ENCODE results near the gene IL17D.

The IL17D gene, protein sequence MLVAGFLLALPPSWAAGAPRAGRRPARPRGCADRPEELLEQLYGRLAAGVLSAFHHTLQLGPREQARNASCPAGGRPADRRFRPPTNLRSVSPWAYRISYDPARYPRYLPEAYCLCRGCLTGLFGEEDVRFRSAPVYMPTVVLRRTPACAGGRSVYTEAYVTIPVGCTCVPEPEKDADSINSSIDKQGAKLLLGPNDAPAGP

DNA sequence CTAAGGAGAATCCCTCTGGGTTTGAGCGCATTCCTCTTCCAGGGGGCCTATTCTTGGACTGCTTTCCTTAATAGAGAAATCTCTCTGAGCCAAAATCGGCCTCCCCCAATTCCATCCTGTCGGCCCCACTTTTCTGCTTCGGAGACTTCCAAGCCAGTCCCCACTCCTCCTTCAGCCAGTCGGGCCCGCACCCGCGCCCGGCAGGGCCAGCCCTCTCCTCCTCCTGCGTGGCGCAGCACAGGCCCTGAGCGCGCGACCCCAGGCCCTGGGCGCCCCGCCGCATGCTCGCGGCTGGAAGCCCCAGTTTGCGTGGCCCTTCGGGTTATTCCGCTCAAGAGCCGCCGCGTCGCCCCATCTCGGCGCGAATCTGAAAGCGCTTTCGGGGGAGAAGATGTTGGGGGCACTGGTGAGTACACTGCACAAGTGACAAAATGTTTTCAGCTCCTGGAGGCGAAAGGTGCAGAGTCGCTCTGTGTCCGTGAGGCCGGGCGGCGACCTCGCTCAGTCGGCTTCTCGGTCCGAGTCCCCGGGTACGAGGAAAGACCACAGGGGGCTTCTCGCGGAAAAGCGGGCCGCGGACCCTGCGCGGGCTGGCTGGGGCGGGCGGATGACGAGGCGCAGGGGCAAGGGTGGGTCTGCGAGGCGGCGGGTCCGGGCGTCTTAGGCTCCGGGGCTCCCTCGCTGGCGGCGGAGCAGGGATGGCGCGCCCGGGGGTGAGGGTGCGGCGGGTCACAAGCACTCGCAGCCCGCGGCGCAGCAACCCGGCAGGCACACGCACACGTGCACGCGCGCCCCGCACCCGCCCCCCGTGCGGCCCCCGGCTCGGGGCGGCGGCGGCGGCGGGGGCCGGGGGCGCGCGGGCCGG is at the start of gene IL17D:
Gene IL17D, plus strand, starts transcription at position 785 of the 865 bp plus-strand sequence. CDS start 303 bp downstream, outside the sequence.
- peak within 1 kb of the TSS; percentile 70 for H3K4me3 ChIP-seq (ENCODE audit: low read depth, low read length, poor library complexity, severe bottlenecking)
- H3K36me3 ChIP-seq (ENCODE audit: insufficient read depth, low read length) = no peaks in the 10 kb centered on the region
- no peaks in the 10 kb centered on the region for H3K9me2 ChIP-seq (ENCODE audit: low read depth, low read length)
- no peak within 1 kb of the TSS for H3K27ac ChIP-seq (ENCODE audit: low read depth, low read length, poor library complexity, severe bottlenecking)
- no peaks in the 10 kb centered on the region for H3K79me2 ChIP-seq (ENCODE audit: insufficient read depth, low read length)
- peaks cover 12% of the 10 kb centered on the region for H3K4me1 ChIP-seq (ENCODE audit: insufficient read depth, low read length, severe bottlenecking)
- H3K9me3 ChIP-seq (ENCODE audit: low read length) = no peaks in the 10 kb centered on the region
- H3F3A ChIP-seq (ENCODE audit: insufficient read depth, low read length) = no peaks in the 10 kb centered on the region
- no peak within 1 kb of the TSS for H2AFZ ChIP-seq (ENCODE audit: low read length)
- TF ChIP-seq, protein P1, sequence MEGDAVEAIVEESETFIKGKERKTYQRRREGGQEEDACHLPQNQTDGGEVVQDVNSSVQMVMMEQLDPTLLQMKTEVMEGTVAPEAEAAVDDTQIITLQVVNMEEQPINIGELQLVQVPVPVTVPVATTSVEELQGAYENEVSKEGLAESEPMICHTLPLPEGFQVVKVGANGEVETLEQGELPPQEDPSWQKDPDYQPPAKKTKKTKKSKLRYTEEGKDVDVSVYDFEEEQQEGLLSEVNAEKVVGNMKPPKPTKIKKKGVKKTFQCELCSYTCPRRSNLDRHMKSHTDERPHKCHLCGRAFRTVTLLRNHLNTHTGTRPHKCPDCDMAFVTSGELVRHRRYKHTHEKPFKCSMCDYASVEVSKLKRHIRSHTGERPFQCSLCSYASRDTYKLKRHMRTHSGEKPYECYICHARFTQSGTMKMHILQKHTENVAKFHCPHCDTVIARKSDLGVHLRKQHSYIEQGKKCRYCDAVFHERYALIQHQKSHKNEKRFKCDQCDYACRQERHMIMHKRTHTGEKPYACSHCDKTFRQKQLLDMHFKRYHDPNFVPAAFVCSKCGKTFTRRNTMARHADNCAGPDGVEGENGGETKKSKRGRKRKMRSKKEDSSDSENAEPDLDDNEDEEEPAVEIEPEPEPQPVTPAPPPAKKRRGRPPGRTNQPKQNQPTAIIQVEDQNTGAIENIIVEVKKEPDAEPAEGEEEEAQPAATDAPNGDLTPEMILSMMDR (IDR thresholded peaks at IDR 0.05; ENCODE audit: low read length) = peak; percentile 17; the same call in 1 of the 2 replicates
- TF ChIP-seq EZH2 (IDR thresholded peaks at IDR 0.05; ENCODE audit: borderline replicate concordance, low read length) = no peak
- peak within 1 kb of the TSS; percentile 51 for H3K9ac ChIP-seq (ENCODE audit: low read length)
- no peaks in the 10 kb centered on the region for H3K27me3 ChIP-seq (ENCODE audit: insufficient read depth, low read length)
- peak within 1 kb of the TSS; percentile 84 for H3K4me2 ChIP-seq (ENCODE audit: low read length)
- no peaks in the 10 kb centered on the region for H4K20me1 ChIP-seq (ENCODE audit: insufficient read depth, low read length)

DNA sequence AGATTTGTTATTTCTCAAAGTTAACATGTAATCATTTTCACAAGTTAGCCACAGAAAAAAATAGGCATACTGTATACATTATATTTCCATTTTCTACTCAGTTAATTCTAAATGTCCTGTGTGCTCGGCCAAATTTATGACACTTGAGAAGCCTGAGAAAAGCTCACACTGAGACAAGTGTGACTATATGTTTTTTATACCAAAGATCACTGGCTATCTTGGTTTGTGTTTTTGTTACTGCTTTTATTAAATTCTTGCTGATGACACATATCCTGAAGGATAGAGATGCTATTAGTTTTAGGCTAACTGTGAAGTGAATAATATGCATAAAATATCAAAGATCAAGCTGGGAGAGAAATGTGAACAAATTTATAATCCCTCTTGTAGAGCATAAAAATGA is 49.3 kb upstream of the IL17D start:
- Histone ChIP-seq H3K9me2 (ENCODE audit: low read depth, low read length) (no peaks in the 10 kb centered on the region), H4K20me1 (ENCODE audit: insufficient read depth, low read length) (no peaks in the 10 kb centered on the region), H3K4me3 (ENCODE audit: low read depth, low read length, poor library complexity, severe bottlenecking) (no peak overlapping the region), H3K79me2 (ENCODE audit: insufficient read depth, low read length) (no peaks in the 10 kb centered on the region), H3K27ac (ENCODE audit: low read depth, low read length, poor library complexity, severe bottlenecking) (no peak overlapping the region), H3F3A (ENCODE audit: insufficient read depth, low read length) (no peaks in the 10 kb centered on the region), H2AFZ (ENCODE audit: low read length) (no peak overlapping the region), H3K4me1 (ENCODE audit: insufficient read depth, low read length, severe bottlenecking) (no peaks in the 10 kb centered on the region), H3K27me3 (ENCODE audit: insufficient read depth, low read length) (no peaks in the 10 kb centered on the region), H3K9ac (ENCODE audit: low read length) (no peak overlapping the region), H3K9me3 (ENCODE audit: low read length) (no peaks in the 10 kb centered on the region), H3K36me3 (ENCODE audit: insufficient read depth, low read length) (no peaks in the 10 kb centered on the region), H3K4me2 (ENCODE audit: low read length) (no peak overlapping the region)
- TF ChIP-seq, protein P1 (IDR thresholded peaks at IDR 0.05; ENCODE audit: low read length) = no peak
- no peak for TF ChIP-seq EZH2 (IDR thresholded peaks at IDR 0.05; ENCODE audit: borderline replicate concordance, low read length)

DNA sequence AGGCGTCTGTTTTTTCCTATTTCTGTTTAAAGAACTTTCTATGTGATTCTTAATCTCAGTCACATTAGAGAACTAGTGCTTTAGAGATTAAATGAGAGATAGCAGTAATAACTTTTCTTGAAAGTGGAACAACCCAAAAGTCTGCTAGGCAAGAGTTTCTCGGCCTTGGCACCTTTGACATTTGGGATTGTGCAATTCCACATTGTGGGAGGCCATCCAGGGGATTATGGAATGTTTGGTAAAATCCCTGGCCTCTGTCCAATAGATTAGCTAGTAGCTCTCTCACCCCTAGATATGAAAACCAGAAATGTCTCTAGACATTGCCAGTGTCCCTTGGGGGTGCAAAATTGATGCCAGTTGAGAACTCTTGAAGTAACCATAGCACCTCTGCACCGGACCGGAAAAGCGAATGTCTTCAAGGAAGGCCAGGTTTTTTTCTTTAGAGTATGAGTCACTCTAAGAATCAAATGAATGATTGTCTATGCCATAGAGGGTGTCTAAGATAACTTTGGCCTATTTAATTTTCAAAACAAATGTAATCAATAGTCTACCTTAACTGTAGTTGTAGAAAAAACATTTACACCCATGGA is 45.0 kb upstream of the IL17D start:
- Histone ChIP-seq H3K4me1 (ENCODE audit: insufficient read depth, low read length, severe bottlenecking) (no peaks in the 10 kb centered on the region), H3K4me2 (ENCODE audit: low read length) (no peak overlapping the region)

More for the DNA sequence above, 45.0 kb upstream of the IL17D start:
- no peaks in the 10 kb centered on the region for H3K79me2 ChIP-seq (ENCODE audit: insufficient read depth, low read length)
- no peak overlapping the region for H2AFZ ChIP-seq (ENCODE audit: low read length)
- H3K4me3 ChIP-seq (ENCODE audit: low read depth, low read length, poor library complexity, severe bottlenecking) = no peak overlapping the region
- no peaks in the 10 kb centered on the region for H3F3A ChIP-seq (ENCODE audit: insufficient read depth, low read length)
- H3K9me3 ChIP-seq (ENCODE audit: low read length) = no peaks in the 10 kb centered on the region
- no peak overlapping the region for H3K9ac ChIP-seq (ENCODE audit: low read length)
- no peaks in the 10 kb centered on the region for H3K27me3 ChIP-seq (ENCODE audit: insufficient read depth, low read length)
- no peaks in the 10 kb centered on the region for H3K9me2 ChIP-seq (ENCODE audit: low read depth, low read length)
- H3K27ac ChIP-seq (ENCODE audit: low read depth, low read length, poor library complexity, severe bottlenecking) = no peak overlapping the region
- H4K20me1 ChIP-seq (ENCODE audit: insufficient read depth, low read length) = no peaks in the 10 kb centered on the region
- no peaks in the 10 kb centered on the region for H3K36me3 ChIP-seq (ENCODE audit: insufficient read depth, low read length)
- TF ChIP-seq, protein P1 (IDR thresholded peaks at IDR 0.05; ENCODE audit: low read length) = no peak
- no peak for TF ChIP-seq EZH2 (IDR thresholded peaks at IDR 0.05; ENCODE audit: borderline replicate concordance, low read length)
